Uterus (tissue), 2 donors: ENCODE data around the gene CDH13.

ENCODE experiments used
- POLR2A ChIP-seq, 2 donors: fragments of 450-650 bp; IDR thresholded peaks; one replicate each; pipeline ENCODE4 v1.6.1; 2016; ENCODE audit warnings: antibody characterized with exemption in 2 of 2, mild to moderate bottlenecking in 1 of 2, moderate library complexity in 1 of 2
- TF ChIP-seq, protein P1 (sequence below), 4 experiments: fragments of 200-600 bp in 2 of 4; fragments of 450-650 bp in 2 of 4; sonication (generic) in 2 of 4; IDR thresholded peaks; one replicate each; pipeline ENCODE4 v1.5.1; 2016 to 2019; ENCODE audit warnings: antibody characterized with exemption in 4 of 4, mild to moderate bottlenecking in 2 of 4, moderate library complexity in 1 of 4

- TF ChIP-seq, protein P1, sequence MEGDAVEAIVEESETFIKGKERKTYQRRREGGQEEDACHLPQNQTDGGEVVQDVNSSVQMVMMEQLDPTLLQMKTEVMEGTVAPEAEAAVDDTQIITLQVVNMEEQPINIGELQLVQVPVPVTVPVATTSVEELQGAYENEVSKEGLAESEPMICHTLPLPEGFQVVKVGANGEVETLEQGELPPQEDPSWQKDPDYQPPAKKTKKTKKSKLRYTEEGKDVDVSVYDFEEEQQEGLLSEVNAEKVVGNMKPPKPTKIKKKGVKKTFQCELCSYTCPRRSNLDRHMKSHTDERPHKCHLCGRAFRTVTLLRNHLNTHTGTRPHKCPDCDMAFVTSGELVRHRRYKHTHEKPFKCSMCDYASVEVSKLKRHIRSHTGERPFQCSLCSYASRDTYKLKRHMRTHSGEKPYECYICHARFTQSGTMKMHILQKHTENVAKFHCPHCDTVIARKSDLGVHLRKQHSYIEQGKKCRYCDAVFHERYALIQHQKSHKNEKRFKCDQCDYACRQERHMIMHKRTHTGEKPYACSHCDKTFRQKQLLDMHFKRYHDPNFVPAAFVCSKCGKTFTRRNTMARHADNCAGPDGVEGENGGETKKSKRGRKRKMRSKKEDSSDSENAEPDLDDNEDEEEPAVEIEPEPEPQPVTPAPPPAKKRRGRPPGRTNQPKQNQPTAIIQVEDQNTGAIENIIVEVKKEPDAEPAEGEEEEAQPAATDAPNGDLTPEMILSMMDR (IDR thresholded peaks at IDR 0.05): no peak
- no peak for TF ChIP-seq POLR2A (IDR thresholded peaks at IDR 0.05)
Measured at GRCh38 chr16:83164816-83165215, 538.0 kb downstream of the CDH13 start.
